Neural cell (in vitro differentiated cells): ENCODE measurements around the gene ALDH8A1. TPM values are rescaled to one million over a fixed set of nuclear protein-coding genes. Genes with fewer than 3 reads are reported as not detected.

Experiments
- H2AFZ ChIP-seq: fragments of 200-600, 300-800 bp; sonication (generic), shearing (Covaris generic); 2 replicates; pipeline ENCODE4 v1.6.0; 2014; ENCODE audit warnings: low read depth, mild to moderate bottlenecking, antibody characterized with exemption, low read length, moderate library complexity
- H3F3A ChIP-seq: fragments of 200-600 bp; shearing (Covaris generic); 2 replicates; pipeline ENCODE4 v1.6.1; 2016; ENCODE audit warnings: mild to moderate bottlenecking, moderate library complexity, mixed read lengths, antibody characterized with exemption, low read length; ENCODE audit not compliant: insufficient read depth, poor library complexity, severe bottlenecking
- H3K27ac ChIP-seq: fragments of 200-600, 300-800 bp; sonication (generic), shearing (Covaris generic); 2 replicates; pipeline ENCODE4 v1.5.1; 2014; ENCODE audit warnings: mild to moderate bottlenecking, low read length, moderate library complexity
- H3K27me3 ChIP-seq: fragments of 300-800, 200-600 bp; sonication (generic), shearing (Covaris generic); 2 replicates; pipeline ENCODE4 v1.6.0; 2014; ENCODE audit warnings: mild to moderate bottlenecking, low read depth, low read length, moderate library complexity; ENCODE audit not compliant: insufficient read depth
- H3K36me3 ChIP-seq: fragments of 300-800, 200-600 bp; sonication (generic), shearing (Covaris generic); 2 replicates; pipeline ENCODE4 v1.5.1; 2014; ENCODE audit warnings: mild to moderate bottlenecking, antibody characterized with exemption, low read length, moderate library complexity; ENCODE audit not compliant: insufficient read depth
- H3K4me2 ChIP-seq: fragments of 300-800, 200-600 bp; sonication (generic), shearing (Covaris generic); 2 replicates; pipeline ENCODE4 v1.6.0; 2014; ENCODE audit warnings: mild to moderate bottlenecking, low read length
- H3K4me3 ChIP-seq: fragments of 300-800, 200-600 bp; sonication (generic), shearing (Covaris generic); 2 replicates; pipeline ENCODE4 v1.5.1; 2014; ENCODE audit warnings: mild to moderate bottlenecking, low read length, moderate library complexity
- H3K79me2 ChIP-seq: fragments of 200-600 bp; shearing (Covaris generic); replicated peaks from 2 replicates; pipeline ENCODE4 v1.6.0; 2014; ENCODE audit warnings: mild to moderate bottlenecking, low read length, moderate library complexity; ENCODE audit not compliant: insufficient read depth
- H3K9ac ChIP-seq: fragments of 300-800, 200-600 bp; sonication (generic), shearing (Covaris generic); 2 replicates; pipeline ENCODE4 v1.6.1; 2016; ENCODE audit warnings: mild to moderate bottlenecking, low read length, mixed read lengths
- H3K9me2 ChIP-seq: fragments of 200-600 bp; shearing (Covaris generic); 2 replicates; pipeline ENCODE4 v1.6.1; 2016; ENCODE audit warnings: mild to moderate bottlenecking, low read length, mixed read lengths; ENCODE audit not compliant: insufficient read depth
- H3K9me3 ChIP-seq: fragments of 200-600, 300-800 bp; sonication (generic), shearing (Covaris generic); 2 replicates; pipeline ENCODE4 v1.6.1; 2016; ENCODE audit warnings: mild to moderate bottlenecking, mixed run types, low read length, moderate library complexity, mixed read lengths
- H4K20me1 ChIP-seq: fragments of 200-600 bp; shearing (Covaris generic); 2 replicates; pipeline ENCODE4 v1.6.1; 2016; ENCODE audit warnings: mild to moderate bottlenecking, mixed run types; ENCODE audit not compliant: insufficient read depth
- EP300 ChIP-seq: fragments of 450-650 bp; conservative IDR thresholded peaks from 2 replicates; pipeline ENCODE4 v1.6.1; 2014; ENCODE audit warnings: antibody characterized with exemption, mild to moderate bottlenecking, moderate library complexity; ENCODE audit not compliant: poor library complexity, severe bottlenecking
- EZH2 ChIP-seq: fragments of 200-600, 300-800 bp; shearing (Covaris generic), sonication (generic); IDR thresholded peaks from 2 replicates; pipeline ENCODE4 v1.6.1; 2014; ENCODE audit warnings: antibody characterized with exemption, low read length, borderline replicate concordance, mild to moderate bottlenecking; ENCODE audit not compliant: insufficient read depth, poor library complexity, severe bottlenecking
- MXI1 ChIP-seq: fragments of 450-650 bp; conservative IDR thresholded peaks from 2 replicates; pipeline ENCODE4 v1.6.1; 2014; ENCODE audit warnings: antibody characterized with exemption, mild to moderate bottlenecking; ENCODE audit not compliant: poor library complexity, severe bottlenecking
- POLR2AphosphoS5 ChIP-seq: IDR thresholded peaks from 2 replicates; pipeline ENCODE4 v1.6.1; 2012
- RAD21 ChIP-seq: fragments of 450-650 bp; conservative IDR thresholded peaks from 2 replicates; pipeline ENCODE4 v1.6.1; 2014; ENCODE audit warnings: antibody characterized with exemption, mild to moderate bottlenecking, moderate library complexity
- SMC3 ChIP-seq: fragments of 450-650 bp; conservative IDR thresholded peaks from 2 replicates; pipeline ENCODE4 v1.6.1; 2014; ENCODE audit warnings: antibody characterized with exemption, mild to moderate bottlenecking, moderate library complexity; ENCODE audit not compliant: poor library complexity
- TAF1 ChIP-seq: IDR thresholded peaks from 2 replicates; pipeline ENCODE4 v1.6.1; 2012; ENCODE audit warnings: low read depth
- polyA plus RNA-seq: library from polyadenylated mRNA; depleted of rRNA; stranded (reverse); fragments of >200 nt; gene quantifications from 2 replicates; pipeline ENCODE4 v1.2.3, GENCODE V29; 2014
- TF ChIP-seq, protein P1 (sequence below): fragments of 450-650 bp; IDR thresholded peaks from 2 replicates; pipeline ENCODE4 v1.5.1; 2014; ENCODE audit warnings: antibody characterized with exemption, mild to moderate bottlenecking, moderate library complexity; ENCODE audit not compliant: poor library complexity, severe bottlenecking
- TF ChIP-seq, protein P2 (sequence below): IDR thresholded peaks from 2 replicates; pipeline ENCODE4 v1.6.1; 2012; ENCODE audit warnings: borderline replicate concordance

ALDH8A1 gene
- polyA plus RNA-seq, 1 donor from 2014 or later = 6.9 TPM

DNA sequence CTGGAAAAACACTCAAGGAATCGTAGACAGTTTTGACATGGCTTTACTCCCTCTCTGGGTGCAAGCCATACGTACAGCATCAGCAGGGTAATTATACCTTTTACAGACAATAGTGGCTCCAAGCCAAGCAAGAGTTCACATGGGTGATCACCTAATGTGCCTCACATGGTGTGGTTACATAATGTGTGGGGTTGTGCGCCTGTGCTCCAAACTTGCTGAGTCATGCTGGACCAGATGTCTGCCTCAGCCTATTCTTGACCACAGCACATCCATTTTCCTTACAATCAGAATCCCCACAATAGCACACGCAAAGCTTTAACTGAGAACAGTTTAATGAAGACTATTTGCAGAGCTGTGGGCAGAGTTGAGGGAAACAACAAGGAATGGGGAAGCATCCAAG is 74.5 kb downstream of the ALDH8A1 start:
- Histone ChIP-seq H3K9ac (no peak overlapping the region), H3K27ac (no peak overlapping the region), H3K4me3 (no peak overlapping the region), H4K20me1 (no peaks in the 10 kb centered on the region), H3K4me2 (no peak overlapping the region), H3K9me2 (no peaks in the 10 kb centered on the region), H3K27me3 (no peaks in the 10 kb centered on the region), H2AFZ (no peak overlapping the region), H3K79me2 (no peaks in the 10 kb centered on the region), H3K9me3 (no peaks in the 10 kb centered on the region), H3K36me3 (no peaks in the 10 kb centered on the region), H3F3A (no peaks in the 10 kb centered on the region)
- TF ChIP-seq, protein P1, sequence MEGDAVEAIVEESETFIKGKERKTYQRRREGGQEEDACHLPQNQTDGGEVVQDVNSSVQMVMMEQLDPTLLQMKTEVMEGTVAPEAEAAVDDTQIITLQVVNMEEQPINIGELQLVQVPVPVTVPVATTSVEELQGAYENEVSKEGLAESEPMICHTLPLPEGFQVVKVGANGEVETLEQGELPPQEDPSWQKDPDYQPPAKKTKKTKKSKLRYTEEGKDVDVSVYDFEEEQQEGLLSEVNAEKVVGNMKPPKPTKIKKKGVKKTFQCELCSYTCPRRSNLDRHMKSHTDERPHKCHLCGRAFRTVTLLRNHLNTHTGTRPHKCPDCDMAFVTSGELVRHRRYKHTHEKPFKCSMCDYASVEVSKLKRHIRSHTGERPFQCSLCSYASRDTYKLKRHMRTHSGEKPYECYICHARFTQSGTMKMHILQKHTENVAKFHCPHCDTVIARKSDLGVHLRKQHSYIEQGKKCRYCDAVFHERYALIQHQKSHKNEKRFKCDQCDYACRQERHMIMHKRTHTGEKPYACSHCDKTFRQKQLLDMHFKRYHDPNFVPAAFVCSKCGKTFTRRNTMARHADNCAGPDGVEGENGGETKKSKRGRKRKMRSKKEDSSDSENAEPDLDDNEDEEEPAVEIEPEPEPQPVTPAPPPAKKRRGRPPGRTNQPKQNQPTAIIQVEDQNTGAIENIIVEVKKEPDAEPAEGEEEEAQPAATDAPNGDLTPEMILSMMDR = no peak
- TF ChIP-seq EP300 = no peak
- TF ChIP-seq EZH2 = no peak

DNA sequence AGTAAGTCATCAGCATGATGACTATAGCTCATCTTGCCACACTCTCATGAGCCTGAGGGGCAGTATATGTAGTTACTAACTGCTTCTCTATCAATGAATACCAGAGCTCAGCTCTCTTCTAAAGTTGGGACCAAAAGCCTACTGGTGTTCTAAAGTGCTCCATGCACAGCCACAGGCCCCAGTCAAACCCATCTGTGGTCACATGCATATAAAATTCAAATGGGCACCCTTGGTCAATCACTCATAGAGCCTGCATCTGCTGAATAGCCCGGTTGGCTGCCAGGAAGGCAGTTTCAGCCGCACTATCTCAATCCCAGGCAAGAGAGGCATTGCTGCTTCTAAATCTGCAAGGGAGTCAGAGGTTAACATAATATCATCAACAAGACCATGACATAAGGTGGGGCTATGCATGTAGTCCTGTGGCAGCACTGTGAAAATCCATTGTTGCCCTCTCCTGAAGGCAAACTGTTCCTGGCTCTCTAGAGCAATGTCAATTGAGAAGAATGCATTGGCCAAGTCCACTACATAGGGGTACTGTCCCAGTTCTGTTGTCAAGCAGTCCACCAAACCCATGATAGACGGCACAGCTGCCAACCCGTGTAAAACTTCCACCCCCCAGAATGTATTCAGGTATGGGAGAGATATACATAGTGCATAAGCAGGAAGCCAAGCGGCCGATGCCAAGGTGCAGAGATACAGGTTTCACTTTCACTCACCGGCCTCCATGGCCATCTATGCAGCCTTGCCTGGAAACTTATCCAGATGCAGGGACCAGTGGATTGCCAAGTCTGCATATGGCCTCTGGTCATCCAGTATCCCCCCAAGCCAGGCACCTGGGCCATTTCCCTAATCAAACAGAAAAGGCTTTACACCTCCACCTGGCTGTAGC is 76.2 kb downstream of the ALDH8A1 start:
- Histone ChIP-seq H3F3A (no peaks in the 10 kb centered on the region), H3K9me3 (no peaks in the 10 kb centered on the region), H2AFZ (no peak overlapping the region), H4K20me1 (no peaks in the 10 kb centered on the region), H3K9ac (no peak overlapping the region), H3K27me3 (no peaks in the 10 kb centered on the region), H3K4me2 (no peak overlapping the region), H3K36me3 (no peaks in the 10 kb centered on the region), H3K27ac (no peak overlapping the region), H3K4me3 (no peak overlapping the region), H3K9me2 (no peaks in the 10 kb centered on the region), H3K79me2 (no peaks in the 10 kb centered on the region)
- no peak for TF ChIP-seq POLR2AphosphoS5
- no peak for TF ChIP-seq SMC3
- TF ChIP-seq EP300 = no peak
- TF ChIP-seq TAF1 = no peak
- TF ChIP-seq, protein P1 = no peak
- no peak for TF ChIP-seq EZH2
- no peak for TF ChIP-seq MXI1
- TF ChIP-seq, protein P2, sequence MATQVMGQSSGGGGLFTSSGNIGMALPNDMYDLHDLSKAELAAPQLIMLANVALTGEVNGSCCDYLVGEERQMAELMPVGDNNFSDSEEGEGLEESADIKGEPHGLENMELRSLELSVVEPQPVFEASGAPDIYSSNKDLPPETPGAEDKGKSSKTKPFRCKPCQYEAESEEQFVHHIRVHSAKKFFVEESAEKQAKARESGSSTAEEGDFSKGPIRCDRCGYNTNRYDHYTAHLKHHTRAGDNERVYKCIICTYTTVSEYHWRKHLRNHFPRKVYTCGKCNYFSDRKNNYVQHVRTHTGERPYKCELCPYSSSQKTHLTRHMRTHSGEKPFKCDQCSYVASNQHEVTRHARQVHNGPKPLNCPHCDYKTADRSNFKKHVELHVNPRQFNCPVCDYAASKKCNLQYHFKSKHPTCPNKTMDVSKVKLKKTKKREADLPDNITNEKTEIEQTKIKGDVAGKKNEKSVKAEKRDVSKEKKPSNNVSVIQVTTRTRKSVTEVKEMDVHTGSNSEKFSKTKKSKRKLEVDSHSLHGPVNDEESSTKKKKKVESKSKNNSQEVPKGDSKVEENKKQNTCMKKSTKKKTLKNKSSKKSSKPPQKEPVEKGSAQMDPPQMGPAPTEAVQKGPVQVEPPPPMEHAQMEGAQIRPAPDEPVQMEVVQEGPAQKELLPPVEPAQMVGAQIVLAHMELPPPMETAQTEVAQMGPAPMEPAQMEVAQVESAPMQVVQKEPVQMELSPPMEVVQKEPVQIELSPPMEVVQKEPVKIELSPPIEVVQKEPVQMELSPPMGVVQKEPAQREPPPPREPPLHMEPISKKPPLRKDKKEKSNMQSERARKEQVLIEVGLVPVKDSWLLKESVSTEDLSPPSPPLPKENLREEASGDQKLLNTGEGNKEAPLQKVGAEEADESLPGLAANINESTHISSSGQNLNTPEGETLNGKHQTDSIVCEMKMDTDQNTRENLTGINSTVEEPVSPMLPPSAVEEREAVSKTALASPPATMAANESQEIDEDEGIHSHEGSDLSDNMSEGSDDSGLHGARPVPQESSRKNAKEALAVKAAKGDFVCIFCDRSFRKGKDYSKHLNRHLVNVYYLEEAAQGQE = no peak
- TF ChIP-seq RAD21 = no peak
